ENCODE results near the gene ZSCAN23.

- peak in 3 of 7 experiments; percentile 34 to 46 (median 35) for TF ChIP-seq CTCF (IDR thresholded peaks at IDR 0.05)
- no peak for TF ChIP-seq POLR2A (IDR thresholded peaks at IDR 0.05)
- peak; percentile 25 to 73 (median 71) for TF ChIP-seq POLR2AphosphoS5 (IDR thresholded peaks at IDR 0.05)
- TF ChIP-seq EP300 (IDR thresholded peaks at IDR 0.05) = no peak
Measured at GRCh38 chr6:28399350-28400121, 43.8 kb downstream of the ZSCAN23 start, which contains the start of gene ZSCAN12.
